ENCODE data around the gene RAB39B. TPM values are rescaled to one million over a fixed set of nuclear protein-coding genes. Genes with fewer than 3 reads are reported as not detected.

The RAB39B gene
- total and polyA plus RNA-seq, 10 of the 15 experiments (the other 5 are each of a cell fraction or from before 2014, with no cell fraction given) = 1.6 to 8.6 (median 6.7) TPM

DNA sequence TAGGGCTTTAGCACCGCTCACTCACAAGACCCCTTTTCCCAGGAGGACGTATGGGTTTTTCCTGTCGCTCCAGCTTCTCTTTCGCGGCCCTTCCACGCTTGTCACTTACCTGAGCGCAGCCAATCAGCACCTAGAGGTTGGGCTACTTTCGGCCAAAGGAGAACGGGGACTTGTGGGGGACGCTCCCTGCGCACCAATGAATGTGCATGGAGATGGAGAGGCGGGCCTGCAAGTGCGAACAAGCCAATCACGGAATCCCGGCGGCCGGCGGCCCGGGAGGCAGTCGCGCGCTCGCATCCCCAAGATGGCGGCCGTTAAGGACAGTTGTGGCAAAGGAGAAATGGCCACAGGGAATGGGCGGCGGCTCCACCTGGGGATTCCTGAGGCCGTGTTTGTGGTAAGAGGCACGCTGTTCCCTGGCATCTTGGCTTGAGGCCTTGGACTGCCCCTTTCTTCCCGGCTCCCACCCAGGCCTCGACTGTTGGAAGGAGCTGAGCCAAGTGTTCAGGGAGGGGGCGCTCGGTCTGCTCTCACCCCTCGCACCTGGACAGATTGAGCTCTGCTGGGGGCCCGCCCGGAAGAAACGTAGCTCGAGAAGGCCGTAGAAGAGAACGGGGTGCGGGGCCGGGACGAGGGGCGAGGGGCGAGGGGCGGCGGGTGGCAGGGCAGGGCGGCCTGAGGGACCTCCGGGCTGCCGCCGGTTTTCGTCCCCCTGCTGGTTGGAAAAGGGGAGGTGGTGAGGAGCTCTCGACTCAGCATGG, 47.9 kb downstream of the RAB39B start, which contains the start of gene VBP1 (continued):
- TF ChIP-seq, protein P1, sequence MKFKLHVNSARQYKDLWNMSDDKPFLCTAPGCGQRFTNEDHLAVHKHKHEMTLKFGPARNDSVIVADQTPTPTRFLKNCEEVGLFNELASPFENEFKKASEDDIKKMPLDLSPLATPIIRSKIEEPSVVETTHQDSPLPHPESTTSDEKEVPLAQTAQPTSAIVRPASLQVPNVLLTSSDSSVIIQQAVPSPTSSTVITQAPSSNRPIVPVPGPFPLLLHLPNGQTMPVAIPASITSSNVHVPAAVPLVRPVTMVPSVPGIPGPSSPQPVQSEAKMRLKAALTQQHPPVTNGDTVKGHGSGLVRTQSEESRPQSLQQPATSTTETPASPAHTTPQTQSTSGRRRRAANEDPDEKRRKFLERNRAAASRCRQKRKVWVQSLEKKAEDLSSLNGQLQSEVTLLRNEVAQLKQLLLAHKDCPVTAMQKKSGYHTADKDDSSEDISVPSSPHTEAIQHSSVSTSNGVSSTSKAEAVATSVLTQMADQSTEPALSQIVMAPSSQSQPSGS (IDR thresholded peaks at IDR 0.05; ENCODE audit: low read length) = no peak
- TF ChIP-seq BACH1 (IDR thresholded peaks at IDR 0.05; ENCODE audit: borderline replicate concordance) (0 out of 2 replicates have a peak, but pooled peaks have one; percentile 7), NR2C1 (IDR thresholded peaks at IDR 0.05) (no peak), SUZ12 (IDR thresholded peaks at IDR 0.05; ENCODE audit: unreplicated experiment) (no peak), CREM (IDR thresholded peaks at IDR 0.05; ENCODE audit: low read depth) (no peak), SIN3A (IDR thresholded peaks at IDR 0.05; ENCODE audit: low read depth, low read length) (no peak), NRF1 (conservative IDR thresholded peaks at IDR 0.05; ENCODE audit: low read depth, low read length) (peak; percentile 51), KLF5 (IDR thresholded peaks at IDR 0.05; ENCODE audit: partially characterized antibody) (no peak), CBX5 (IDR thresholded peaks at IDR 0.05; ENCODE audit: low read depth) (no peak), YY1 (IDR thresholded peaks at IDR 0.05; ENCODE audit: low read depth, low read length) (peak; percentile 94), HDGF (IDR thresholded peaks at IDR 0.05) (no peak), RBBP5 (conservative IDR thresholded peaks at IDR 0.05) (no peak), POLR2A (IDR thresholded peaks at IDR 0.05; ENCODE audit: low read depth, low read length) (peak; percentile 88)
- TF ChIP-seq, protein P2, sequence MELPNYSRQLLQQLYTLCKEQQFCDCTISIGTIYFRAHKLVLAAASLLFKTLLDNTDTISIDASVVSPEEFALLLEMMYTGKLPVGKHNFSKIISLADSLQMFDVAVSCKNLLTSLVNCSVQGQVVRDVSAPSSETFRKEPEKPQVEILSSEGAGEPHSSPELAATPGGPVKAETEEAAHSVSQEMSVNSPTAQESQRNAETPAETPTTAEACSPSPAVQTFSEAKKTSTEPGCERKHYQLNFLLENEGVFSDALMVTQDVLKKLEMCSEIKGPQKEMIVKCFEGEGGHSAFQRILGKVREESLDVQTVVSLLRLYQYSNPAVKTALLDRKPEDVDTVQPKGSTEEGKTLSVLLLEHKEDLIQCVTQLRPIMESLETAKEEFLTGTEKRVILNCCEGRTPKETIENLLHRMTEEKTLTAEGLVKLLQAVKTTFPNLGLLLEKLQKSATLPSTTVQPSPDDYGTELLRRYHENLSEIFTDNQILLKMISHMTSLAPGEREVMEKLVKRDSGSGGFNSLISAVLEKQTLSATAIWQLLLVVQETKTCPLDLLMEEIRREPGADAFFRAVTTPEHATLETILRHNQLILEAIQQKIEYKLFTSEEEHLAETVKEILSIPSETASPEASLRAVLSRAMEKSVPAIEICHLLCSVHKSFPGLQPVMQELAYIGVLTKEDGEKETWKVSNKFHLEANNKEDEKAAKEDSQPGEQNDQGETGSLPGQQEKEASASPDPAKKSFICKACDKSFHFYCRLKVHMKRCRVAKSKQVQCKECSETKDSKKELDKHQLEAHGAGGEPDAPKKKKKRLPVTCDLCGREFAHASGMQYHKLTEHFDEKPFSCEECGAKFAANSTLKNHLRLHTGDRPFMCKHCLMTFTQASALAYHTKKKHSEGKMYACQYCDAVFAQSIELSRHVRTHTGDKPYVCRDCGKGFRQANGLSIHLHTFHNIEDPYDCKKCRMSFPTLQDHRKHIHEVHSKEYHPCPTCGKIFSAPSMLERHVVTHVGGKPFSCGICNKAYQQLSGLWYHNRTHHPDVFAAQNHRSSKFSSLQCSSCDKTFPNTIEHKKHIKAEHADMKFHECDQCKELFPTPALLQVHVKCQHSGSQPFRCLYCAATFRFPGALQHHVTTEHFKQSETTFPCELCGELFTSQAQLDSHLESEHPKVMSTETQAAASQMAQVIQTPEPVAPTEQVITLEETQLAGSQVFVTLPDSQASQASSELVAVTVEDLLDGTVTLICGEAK (IDR thresholded peaks at IDR 0.05; ENCODE audit: borderline replicate concordance) = no peak
- TF ChIP-seq, protein P3, sequence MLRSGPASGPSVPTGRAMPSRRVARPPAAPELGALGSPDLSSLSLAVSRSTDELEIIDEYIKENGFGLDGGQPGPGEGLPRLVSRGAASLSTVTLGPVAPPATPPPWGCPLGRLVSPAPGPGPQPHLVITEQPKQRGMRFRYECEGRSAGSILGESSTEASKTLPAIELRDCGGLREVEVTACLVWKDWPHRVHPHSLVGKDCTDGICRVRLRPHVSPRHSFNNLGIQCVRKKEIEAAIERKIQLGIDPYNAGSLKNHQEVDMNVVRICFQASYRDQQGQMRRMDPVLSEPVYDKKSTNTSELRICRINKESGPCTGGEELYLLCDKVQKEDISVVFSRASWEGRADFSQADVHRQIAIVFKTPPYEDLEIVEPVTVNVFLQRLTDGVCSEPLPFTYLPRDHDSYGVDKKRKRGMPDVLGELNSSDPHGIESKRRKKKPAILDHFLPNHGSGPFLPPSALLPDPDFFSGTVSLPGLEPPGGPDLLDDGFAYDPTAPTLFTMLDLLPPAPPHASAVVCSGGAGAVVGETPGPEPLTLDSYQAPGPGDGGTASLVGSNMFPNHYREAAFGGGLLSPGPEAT (IDR thresholded peaks at IDR 0.05; ENCODE audit: low read depth) = peak; percentile 32; the same call in 1 of the 2 replicates
- TF ChIP-seq, protein P4, sequence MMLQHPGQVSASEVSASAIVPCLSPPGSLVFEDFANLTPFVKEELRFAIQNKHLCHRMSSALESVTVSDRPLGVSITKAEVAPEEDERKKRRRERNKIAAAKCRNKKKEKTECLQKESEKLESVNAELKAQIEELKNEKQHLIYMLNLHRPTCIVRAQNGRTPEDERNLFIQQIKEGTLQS (IDR thresholded peaks at IDR 0.05; ENCODE audit: borderline replicate concordance, extremely low read depth, low read depth, low read length) = no peak
- TF ChIP-seq, protein P5, sequence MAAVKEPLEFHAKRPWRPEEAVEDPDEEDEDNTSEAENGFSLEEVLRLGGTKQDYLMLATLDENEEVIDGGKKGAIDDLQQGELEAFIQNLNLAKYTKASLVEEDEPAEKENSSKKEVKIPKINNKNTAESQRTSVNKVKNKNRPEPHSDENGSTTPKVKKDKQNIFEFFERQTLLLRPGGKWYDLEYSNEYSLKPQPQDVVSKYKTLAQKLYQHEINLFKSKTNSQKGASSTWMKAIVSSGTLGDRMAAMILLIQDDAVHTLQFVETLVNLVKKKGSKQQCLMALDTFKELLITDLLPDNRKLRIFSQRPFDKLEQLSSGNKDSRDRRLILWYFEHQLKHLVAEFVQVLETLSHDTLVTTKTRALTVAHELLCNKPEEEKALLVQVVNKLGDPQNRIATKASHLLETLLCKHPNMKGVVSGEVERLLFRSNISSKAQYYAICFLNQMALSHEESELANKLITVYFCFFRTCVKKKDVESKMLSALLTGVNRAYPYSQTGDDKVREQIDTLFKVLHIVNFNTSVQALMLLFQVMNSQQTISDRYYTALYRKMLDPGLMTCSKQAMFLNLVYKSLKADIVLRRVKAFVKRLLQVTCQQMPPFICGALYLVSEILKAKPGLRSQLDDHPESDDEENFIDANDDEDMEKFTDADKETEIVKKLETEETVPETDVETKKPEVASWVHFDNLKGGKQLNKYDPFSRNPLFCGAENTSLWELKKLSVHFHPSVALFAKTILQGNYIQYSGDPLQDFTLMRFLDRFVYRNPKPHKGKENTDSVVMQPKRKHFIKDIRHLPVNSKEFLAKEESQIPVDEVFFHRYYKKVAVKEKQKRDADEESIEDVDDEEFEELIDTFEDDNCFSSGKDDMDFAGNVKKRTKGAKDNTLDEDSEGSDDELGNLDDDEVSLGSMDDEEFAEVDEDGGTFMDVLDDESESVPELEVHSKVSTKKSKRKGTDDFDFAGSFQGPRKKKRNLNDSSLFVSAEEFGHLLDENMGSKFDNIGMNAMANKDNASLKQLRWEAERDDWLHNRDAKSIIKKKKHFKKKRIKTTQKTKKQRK (IDR thresholded peaks at IDR 0.05; ENCODE audit: low read depth, low read length) = peak; percentile 62

Data from GM12878 (cell line).